ENCODE data around the gene ZNF341. TPM values are rescaled to one million over a fixed set of nuclear protein-coding genes. Genes with fewer than 3 reads are reported as not detected.

ZNF341 gene
- total and polyA plus RNA-seq, 2 of the 8 experiments (the other 6 are each of a cell fraction or from before 2014, with no cell fraction given), result 5.8 to 6.4 TPM

GRCh38 chr20:33728463-33728862 lies 3.3 kb upstream of the ZNF341 start:
- no peak overlapping the region for H4K8ac ChIP-seq (ENCODE audit: extremely low read depth, insufficient read depth, low read length)
- H3K23ac ChIP-seq (ENCODE audit: insufficient read length), result no peak overlapping the region
- no peaks in the 10 kb centered on the region for H3K9me3 ChIP-seq (ENCODE audit: insufficient read depth in 2 of 2, low read depth in 1 of 2, low read length in 1 of 2)
- 86% methylated on average over 2 of the region's 2 CpGs; no CpG with 5 or more reads in 1 of the 2 experiments for WGBS, 2 experiments (ENCODE audit: extremely low coverage in 1 of 2, insufficient coverage in 1 of 2, insufficient read length in 1 of 2, insufficient replicate concordance in 2 of 2, low coverage in 1 of 2, low lambda C conversion rate in 2 of 2, missing lambda C conversion rate in 1 of 2)
- no peak overlapping the region for H2BK5ac ChIP-seq (ENCODE audit: low read depth, low read length)
- ChIA-PET POLR2A (ENCODE audit: partially characterized antibody) (no interaction called here), CTCF (ENCODE audit: partially characterized antibody) (interaction anchor here (0.5 kb wide), 1 partner anchor 419 kb away, joined by 3 read pairs; no protein-coding TSS in a partner anchor)
- H3K36me3 ChIP-seq (ENCODE audit: control insufficient read depth in 2 of 4, insufficient read depth in 4 of 4, low read length in 3 of 4), result no peaks in the 10 kb centered on the region
- no peak overlapping the region for H2BK20ac ChIP-seq (ENCODE audit: low read length)
- H3K4me2 ChIP-seq (ENCODE audit: insufficient read depth in 1 of 2, low read depth in 2 of 2, low read length in 2 of 2), result no peak overlapping the region
- no peak overlapping the region for H2AFZ ChIP-seq (ENCODE audit: low read length)
- H2BK120ac ChIP-seq (replicated peaks; ENCODE audit: low read depth, low read length), result no peak overlapping the region
- H4K20me1 ChIP-seq (replicated peaks in 1 of 2; ENCODE audit: control insufficient read depth in 1 of 2, insufficient read depth in 2 of 2, low read length in 2 of 2), result no peaks in the 10 kb centered on the region
- H3K23me2 ChIP-seq (ENCODE audit: low read depth, low read length), result peaks cover 9% of the 10 kb centered on the region
- FAIRE-seq (no peak), DNase-seq (ENCODE audit: low read depth in 1 of 2, low spot score in 2 of 2) (no peak)
- H2BK12ac ChIP-seq (ENCODE audit: low read depth, low read length), result no peak overlapping the region
- H3K18ac ChIP-seq (ENCODE audit: extremely low read depth, low read length), result no peak overlapping the region
- no peak overlapping the region for H2AK5ac ChIP-seq (ENCODE audit: low read depth, low read length)
- no peak overlapping the region for H4K91ac ChIP-seq (replicated peaks; ENCODE audit: insufficient read length, low read length)
- H3K4ac ChIP-seq (replicated peaks; ENCODE audit: insufficient read length, low read depth, low read length), result no peak overlapping the region
- no peak overlapping the region for H3K4me3 ChIP-seq (ENCODE audit: extremely low read depth in 1 of 4, insufficient read depth in 2 of 4, low read depth in 3 of 4, low read length in 4 of 4)
- no peak overlapping the region for H3K56ac ChIP-seq (replicated peaks; ENCODE audit: insufficient read length, low read depth, low read length)
- no peak overlapping the region for H2BK15ac ChIP-seq (ENCODE audit: low read length)
- H3K27me3 ChIP-seq (replicated peaks in 1 of 4; ENCODE audit: control insufficient read depth in 3 of 4, extremely low read depth in 1 of 4, insufficient read depth in 3 of 4, low read length in 3 of 4), result no peaks in the 10 kb centered on the region
- H3K79me2 ChIP-seq (ENCODE audit: control insufficient read depth in 1 of 2, insufficient read depth in 2 of 2, low read length in 2 of 2), result no peaks in the 10 kb centered on the region
- no peak overlapping the region for H3K9ac ChIP-seq (replicated peaks in 1 of 4; ENCODE audit: extremely low read depth in 1 of 4, low read depth in 3 of 4, low read length in 3 of 4)
- H3K27ac ChIP-seq (ENCODE audit: low read depth, low read length), result no peak overlapping the region
- H4K5ac ChIP-seq (ENCODE audit: insufficient read length, low read depth, low read length), result no peak overlapping the region
- H3K4me1 ChIP-seq (replicated peaks in 1 of 4; ENCODE audit: control insufficient read depth in 3 of 4, insufficient read depth in 4 of 4, low read length in 3 of 4), result peaks cover 0 to 6% (median 4%) of the 10 kb centered on the region in 4 experiments; a peak in 5 of 7 replicates
- no peak overlapping the region for H3K14ac ChIP-seq (ENCODE audit: insufficient read length)
- no peaks in the 10 kb centered on the region for H3K79me1 ChIP-seq (ENCODE audit: low read depth, low read length)
- TF ChIP-seq BCL11A (IDR thresholded peaks at IDR 0.05; ENCODE audit: low read depth in 2 of 2, low read length in 2 of 2) (no peak), HDAC6 (IDR thresholded peaks at IDR 0.05; ENCODE audit: low read depth, low read length) (no peak), YY1 (IDR thresholded peaks at IDR 0.05; ENCODE audit: low read depth, low read length) (no peak), TAF1 (IDR thresholded peaks at IDR 0.05; ENCODE audit: low read depth, low read length) (no peak), NRF1 (IDR thresholded peaks at IDR 0.05; ENCODE audit: low read depth, low read length) (no peak), POLR2AphosphoS5 (IDR thresholded peaks at IDR 0.05; ENCODE audit: low read depth, low read length) (no peak), KDM5A (IDR thresholded peaks at IDR 0.05; ENCODE audit: low read length) (no peak), TBP (IDR thresholded peaks at IDR 0.05; ENCODE audit: low read depth, low read length) (no peak), SIRT6 (IDR thresholded peaks at IDR 0.05; ENCODE audit: low read length) (no peak), TAF7 (optimal IDR thresholded peaks at IDR 0.05; ENCODE audit: borderline replicate concordance, low read depth, low read length) (no peak), ATF2 (IDR thresholded peaks at IDR 0.05; ENCODE audit: low read length) (no peak), MAFK (IDR thresholded peaks at IDR 0.05; ENCODE audit: low read depth, low read length) (no peak)
- TF ChIP-seq, protein P1, sequence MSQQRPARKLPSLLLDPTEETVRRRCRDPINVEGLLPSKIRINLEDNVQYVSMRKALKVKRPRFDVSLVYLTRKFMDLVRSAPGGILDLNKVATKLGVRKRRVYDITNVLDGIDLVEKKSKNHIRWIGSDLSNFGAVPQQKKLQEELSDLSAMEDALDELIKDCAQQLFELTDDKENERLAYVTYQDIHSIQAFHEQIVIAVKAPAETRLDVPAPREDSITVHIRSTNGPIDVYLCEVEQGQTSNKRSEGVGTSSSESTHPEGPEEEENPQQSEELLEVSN (IDR thresholded peaks at IDR 0.05), result no peak

Measured in H1 (cell line).